CD14-positive monocyte (primary cell): ENCODE measurements around the gene THSD7B. TPM values are rescaled to one million over a fixed set of nuclear protein-coding genes. Genes with fewer than 3 reads are reported as not detected.

Experiments used
- DNase-seq, 3 donors: peaks; one replicate each; pipeline ENCODE4 v3.0.0-alpha.2; 2011 to 2022
- H2AFZ ChIP-seq: 2 replicates; pipeline ENCODE4 v1.6.0; 2012; ENCODE audit warnings: mild to moderate bottlenecking, low read depth, low read length, inconsistent platforms; ENCODE audit not compliant: insufficient read depth, poor library complexity, severe bottlenecking
- H3K27ac ChIP-seq, 2 donors: 1 replicate in 1 of 2; 2 replicates in 1 of 2; pipeline ENCODE4 v1.5.1; 2012 to 2013; ENCODE audit warnings: low read length in 2 of 2, control low read depth in 1 of 2, inconsistent platforms in 1 of 2, low read depth in 1 of 2, mild to moderate bottlenecking in 1 of 2
- H3K27me3 ChIP-seq, 2 donors: one replicate each; pipeline versions ENCODE4 v1.6.0 to v1.6.1; 2011 to 2013; ENCODE audit warnings: low read length in 2 of 2; ENCODE audit not compliant: control insufficient read depth in 2 of 2, insufficient read depth in 2 of 2
- H3K36me3 ChIP-seq, 2 donors: replicated peaks in 1 of 2; 1 replicate in 1 of 2; 2 replicates in 1 of 2; pipeline versions ENCODE4 v1.5.1 to v1.6.1; 2012 to 2013; ENCODE audit warnings: low read length in 2 of 2, control low read depth in 1 of 2, inconsistent platforms in 1 of 2, mild to moderate bottlenecking in 1 of 2; ENCODE audit not compliant: insufficient read depth in 2 of 2, control insufficient read depth in 1 of 2
- H3K4me1 ChIP-seq, 2 donors: 1 replicate in 1 of 2; 2 replicates in 1 of 2; pipeline versions ENCODE4 v1.5.1 to v1.6.1; 2012 to 2013; ENCODE audit warnings: low read length in 2 of 2, control low read depth in 1 of 2, inconsistent platforms in 1 of 2, mild to moderate bottlenecking in 1 of 2, moderate library complexity in 1 of 2; ENCODE audit not compliant: insufficient read depth in 2 of 2, control insufficient read depth in 1 of 2
- H3K4me2 ChIP-seq: replicated peaks from 2 replicates; pipeline ENCODE3; 2012; ENCODE audit warnings: low read length, moderate library complexity, mild to moderate bottlenecking; ENCODE audit not compliant: poor library complexity, severe bottlenecking; ENCODE audit errors: extremely low read depth
- H3K4me3 ChIP-seq, 3 experiments: fragments of 200-600 bp in 1 of 3; sonication (generic) in 1 of 3; replicated peaks in 1 of 3; 1 replicate in 2 of 3; 2 replicates in 1 of 3; pipeline ENCODE4 v1.5.1; 2011 to 2013; ENCODE audit warnings: low read length in 3 of 3, mild to moderate bottlenecking in 3 of 3, control low read depth in 2 of 3, low read depth in 2 of 3, inconsistent platforms in 1 of 3, moderate library complexity in 1 of 3
- H3K79me2 ChIP-seq: 2 replicates; pipeline ENCODE4 v1.6.0; 2012; ENCODE audit warnings: mild to moderate bottlenecking, control low read depth, inconsistent platforms, low read length, moderate library complexity; ENCODE audit not compliant: insufficient read depth
- H3K9ac ChIP-seq: 2 replicates; pipeline ENCODE4 v1.6.0; 2017; ENCODE audit warnings: low read length, mild to moderate bottlenecking; ENCODE audit not compliant: insufficient read depth, poor library complexity, severe bottlenecking
- H3K9me3 ChIP-seq, 2 donors: replicated peaks in 1 of 2; 1 replicate in 1 of 2; 2 replicates in 1 of 2; pipeline versions ENCODE4 v1.5.1 to v1.6.1; 2012 to 2013; ENCODE audit warnings: low read length in 2 of 2, control low read depth in 1 of 2; ENCODE audit not compliant: control insufficient read depth in 1 of 2, insufficient read depth in 1 of 2
- H4K20me1 ChIP-seq: 2 replicates; pipeline ENCODE4 v1.6.0; 2012; ENCODE audit warnings: mild to moderate bottlenecking, low read length, control low read depth, moderate library complexity; ENCODE audit not compliant: insufficient read depth
- H3K27ac Mint-ChIP-seq, 7 donors: one replicate each; pipeline ENCODE4 v1.8.0; 2020; ENCODE audit warnings: mild to moderate bottlenecking in 7 of 7, mixed read lengths in 7 of 7, moderate library complexity in 6 of 7, inconsistent platforms in 2 of 7
- H3K27me3 Mint-ChIP-seq, 3 donors: one replicate each; pipeline ENCODE4 v1.8.0; 2021 to 2022; ENCODE audit warnings: low read depth in 3 of 3, mild to moderate bottlenecking in 3 of 3, mixed read lengths in 3 of 3, moderate library complexity in 3 of 3, inconsistent platforms in 1 of 3
- H3K36me3 Mint-ChIP-seq, 2 donors: one replicate each; pipeline ENCODE4 v1.8.0; 2020; ENCODE audit warnings: mixed read lengths in 2 of 2, inconsistent platforms in 1 of 2, mild to moderate bottlenecking in 1 of 2
- H3K4me1 Mint-ChIP-seq: one replicate; pipeline ENCODE4 v1.8.0; 2020; ENCODE audit warnings: mild to moderate bottlenecking, mixed read lengths
- H3K4me3 Mint-ChIP-seq, 2 donors: one replicate each; pipeline ENCODE4 v1.8.0; 2020; ENCODE audit warnings: mild to moderate bottlenecking in 2 of 2, mixed read lengths in 2 of 2, moderate library complexity in 1 of 2
- H3K9me3 Mint-ChIP-seq, 7 donors: one replicate each; pipeline ENCODE4 v1.8.0; 2020 to 2022; ENCODE audit warnings: mixed read lengths in 7 of 7, mild to moderate bottlenecking in 6 of 7, moderate library complexity in 6 of 7, inconsistent platforms in 2 of 7
- CTCF ChIP-seq: fragments of 200-600 bp; IDR thresholded peaks from one replicate; pipeline ENCODE4 v1.8.0; 2022; ENCODE audit warnings: antibody characterized with exemption, mild to moderate bottlenecking
- WGBS: methylation state at CpG from one replicate; pipeline ENCODE4 v1.1.5; 2013; ENCODE audit warnings: missing lambda C conversion rate; ENCODE audit not compliant: insufficient coverage; 5-methylcytosine and 5-hydroxymethylcytosine counted together
- intact Hi-C, 2 donors: fragments of 100-400 bp; cut with micrococcal nuclease; formaldehyde crosslinking; loops; one replicate each; pipeline versions ENCODE4 v1.15.0 to v1.15.1; 2023
- polyA plus RNA-seq, 3 donors: library from polyadenylated mRNA; depleted of rRNA in 1 of 3; unstranded in 2 of 3; stranded (reverse) in 1 of 3; fragments of 300-500 nt in 2 of 3; fragments of >200 nt in 1 of 3; fragmentation: Illumina TruSeq in 2 of 3; gene quantifications; 1 replicate in 2 of 3; 2 replicates in 1 of 3; pipeline ENCODE4 v1.2.3, GENCODE V29; 2012 to 2021

THSD7B gene
- polyA plus RNA-seq, 3 donors, result not detected

GRCh38 chr2:136828774-136829173 is 63.4 kb downstream of the THSD7B start:
- intact Hi-C loops, result no loop called here
- no peak overlapping the region for H3K4me3 Mint-ChIP-seq
- no peak overlapping the region for H3K27ac ChIP-seq
- no peak for DNase-seq
- no peaks in the 10 kb centered on the region for H3K79me2 ChIP-seq
- no peak overlapping the region for H3K4me2 ChIP-seq
- H3K36me3 Mint-ChIP-seq, result no peaks in the 10 kb centered on the region
- H3K4me1 ChIP-seq, result no peaks in the 10 kb centered on the region
- no peak overlapping the region for H3K27ac Mint-ChIP-seq
- WGBS, result no CpG with 5 or more reads among the region's 1 CpG
- peaks cover 0 to 2% (median 2%) of the 10 kb centered on the region in 3 donors for H3K27me3 Mint-ChIP-seq
- no peaks in the 10 kb centered on the region for H3K27me3 ChIP-seq
- H3K9me3 ChIP-seq, result no peaks in the 10 kb centered on the region
- H3K9ac ChIP-seq, result no peak overlapping the region
- no peak overlapping the region for H2AFZ ChIP-seq
- no peaks in the 10 kb centered on the region for H4K20me1 ChIP-seq
- peaks cover 0 to 2% (median 0%) of the 10 kb centered on the region in 7 donors for H3K9me3 Mint-ChIP-seq
- no peaks in the 10 kb centered on the region for H3K36me3 ChIP-seq
- no peaks in the 10 kb centered on the region for H3K4me1 Mint-ChIP-seq
- TF ChIP-seq CTCF, result no peak
- no peak overlapping the region for H3K4me3 ChIP-seq

GRCh38 chr2:136844546-136844945 is 79.2 kb downstream of the THSD7B start:
- no peaks in the 10 kb centered on the region for H3K4me1 ChIP-seq
- H3K4me3 Mint-ChIP-seq, result no peak overlapping the region
- intact Hi-C loops, result no loop called here
- H3K27ac ChIP-seq, result no peak overlapping the region
- H3K27ac Mint-ChIP-seq, result no peak overlapping the region
- H2AFZ ChIP-seq, result no peak overlapping the region
- no peaks in the 10 kb centered on the region for H3K36me3 ChIP-seq
- H3K27me3 ChIP-seq, result no peaks in the 10 kb centered on the region
- TF ChIP-seq CTCF, result no peak
- no peak overlapping the region for H3K4me3 ChIP-seq
- 78% methylated on average over 1 of the region's 1 CpG for WGBS
- H3K79me2 ChIP-seq, result no peaks in the 10 kb centered on the region
- H3K27me3 Mint-ChIP-seq, result peaks cover 0 to 3% (median 2%) of the 10 kb centered on the region in 3 donors
- no peaks in the 10 kb centered on the region for H3K36me3 Mint-ChIP-seq
- no peaks in the 10 kb centered on the region for H3K4me1 Mint-ChIP-seq
- no peaks in the 10 kb centered on the region for H3K9me3 ChIP-seq
- H3K9me3 Mint-ChIP-seq, result no peaks in the 10 kb centered on the region
- H3K4me2 ChIP-seq, result no peak overlapping the region
- DNase-seq, result no peak
- no peak overlapping the region for H3K9ac ChIP-seq
- H4K20me1 ChIP-seq, result no peaks in the 10 kb centered on the region
